WTC11 (cell line): ENCODE data around the gene ITGB1BP2. TPM values are rescaled to one million over a fixed set of nuclear protein-coding genes. Genes with fewer than 3 reads are reported as not detected.
"Not testable (repeated sequence)": the region's sequence is repeated elsewhere in the genome, so short reads cannot be mapped to it uniquely, and the experiment has no call there.

ENCODE experiments used
- ATAC-seq: fragments of 200-7000 bp; cut with Tn5 transposase; 2 replicates; pipeline ENCODE4 v1.10.0; 2021; ENCODE audit warnings: mild to moderate bottlenecking, moderate library complexity
- CTCF ChIA-PET: fragments of 300-600 bp; sonication (Branson Sonifier 250); formaldehyde crosslinking; loops from one replicate; lab custom pipeline; 2021; ENCODE audit warnings: antibody characterized with exemption; lab: Charles Lee
- POLR2A ChIA-PET: fragments of 350-600 bp; sonication (Branson Sonifier 250); formaldehyde crosslinking; loops from one replicate; lab custom pipeline; 2021; ENCODE audit warnings: antibody characterized with exemption; lab: Charles Lee
- DNase-seq: peaks from one replicate; pipeline ENCODE4 v3.0.0; 2021; ENCODE audit warnings: low spot score
- H3K27ac Mint-ChIP-seq: 2 replicates; pipeline ENCODE4 v1.8.0; 2021; ENCODE audit warnings: mixed read lengths
- H3K27me3 Mint-ChIP-seq: 2 replicates; pipeline ENCODE4 v1.8.0; 2021; ENCODE audit warnings: low read depth, mild to moderate bottlenecking, moderate library complexity, mixed read lengths
- H3K36me3 Mint-ChIP-seq: 2 replicates; pipeline ENCODE4 v1.8.0; 2021; ENCODE audit warnings: mixed read lengths
- H3K4me1 Mint-ChIP-seq: 2 replicates; pipeline ENCODE4 v1.8.0; 2022; ENCODE audit warnings: mixed read lengths
- H3K4me3 Mint-ChIP-seq: 2 replicates; pipeline ENCODE4 v1.8.0; 2021; ENCODE audit warnings: mild to moderate bottlenecking, moderate library complexity, mixed read lengths
- H3K9me3 Mint-ChIP-seq: 2 replicates; pipeline ENCODE4 v1.8.0; 2021; ENCODE audit warnings: mixed read lengths
- CBFB ChIP-seq: sonication (generic); formaldehyde crosslinking; IDR thresholded peaks from 2 replicates; pipeline ENCODE4 v1.8.1; 2022; ENCODE audit warnings: mild to moderate bottlenecking, low read depth, missing genetic modification reagents
- CREB1 ChIP-seq: sonication (generic); formaldehyde crosslinking; IDR thresholded peaks from 2 replicates; pipeline ENCODE4 v1.8.0; 2023; ENCODE audit warnings: mild to moderate bottlenecking, missing genetic modification reagents
- ELF4 ChIP-seq: sonication (generic); formaldehyde crosslinking; IDR thresholded peaks from 2 replicates; pipeline ENCODE4 v1.8.1; 2022; ENCODE audit warnings: low read depth, mild to moderate bottlenecking, moderate library complexity, missing genetic modification reagents
- ESRRA ChIP-seq: sonication (generic); formaldehyde crosslinking; IDR thresholded peaks from 2 replicates; pipeline ENCODE4 v1.8.1; 2022; ENCODE audit warnings: mild to moderate bottlenecking, missing genetic modification reagents, borderline replicate concordance
- ETV6 ChIP-seq: sonication (generic); formaldehyde crosslinking; IDR thresholded peaks from 2 replicates; pipeline ENCODE4 v1.8.1; 2022; ENCODE audit warnings: mild to moderate bottlenecking, missing genetic modification reagents
- FOXP1 ChIP-seq: sonication (generic); formaldehyde crosslinking; IDR thresholded peaks from 2 replicates; pipeline ENCODE4 v1.8.0; 2022; ENCODE audit warnings: missing genetic modification reagents, mild to moderate bottlenecking, moderate library complexity, borderline replicate concordance
- GRHL2 ChIP-seq: fragments of 250-450 bp; sonication (Bioruptor Pico); IDR thresholded peaks from 2 replicates; pipeline ENCODE4 v1.8.0; 2022; ENCODE audit warnings: mild to moderate bottlenecking, moderate library complexity; ENCODE audit not compliant: insufficient replicate concordance, severe bottlenecking
- JAZF1 ChIP-seq: fragments of 250-450 bp; sonication (Bioruptor Pico); IDR thresholded peaks from 2 replicates; pipeline ENCODE4 v1.9.0; 2021; ENCODE audit warnings: moderate library complexity, mild to moderate bottlenecking, inconsistent platforms
- RORB ChIP-seq: fragments of 250-450 bp; sonication (Bioruptor Pico); IDR thresholded peaks from 2 replicates; pipeline ENCODE4 v1.9.0; 2021; ENCODE audit warnings: mild to moderate bottlenecking
- SMAD3 ChIP-seq: sonication (generic); formaldehyde crosslinking; IDR thresholded peaks from 2 replicates; pipeline ENCODE4 v1.8.0; 2022; ENCODE audit warnings: missing genetic modification reagents, mild to moderate bottlenecking, borderline replicate concordance
- TCF7 ChIP-seq: sonication (generic); formaldehyde crosslinking; IDR thresholded peaks from 2 replicates; pipeline ENCODE4 v1.8.0; 2022; ENCODE audit warnings: mild to moderate bottlenecking, low read depth, missing genetic modification reagents, moderate library complexity
- TEAD4 ChIP-seq: sonication (generic); formaldehyde crosslinking; IDR thresholded peaks from 2 replicates; pipeline ENCODE4 v1.8.0; 2022; ENCODE audit warnings: mild to moderate bottlenecking, missing genetic modification reagents
- ZNF121 ChIP-seq: sonication (generic); formaldehyde crosslinking; IDR thresholded peaks from 2 replicates; pipeline ENCODE4 v1.8.0; 2023; ENCODE audit warnings: missing genetic modification reagents
- ZNF263 ChIP-seq: sonication (generic); formaldehyde crosslinking; IDR thresholded peaks from 2 replicates; pipeline ENCODE4 v1.8.1; 2022; ENCODE audit warnings: low read depth, mild to moderate bottlenecking, moderate library complexity, missing genetic modification reagents
- ZNF416 ChIP-seq: fragments of 250-450 bp; sonication (Bioruptor Pico); IDR thresholded peaks from 2 replicates; pipeline ENCODE4 v1.9.0; 2021; ENCODE audit warnings: mild to moderate bottlenecking, inconsistent platforms
- ZNF671 ChIP-seq: fragments of 250-450 bp; sonication (Bioruptor Pico); IDR thresholded peaks from 2 replicates; pipeline ENCODE4 v1.8.0; 2021; ENCODE audit warnings: mild to moderate bottlenecking
- total RNA-seq: library from RNA; stranded (reverse); gene quantifications from 3 replicates; pipeline ENCODE4 v1.2.3, GENCODE V29; 2021
- TF ChIP-seq, protein P1 (sequence below): fragments of 250-450 bp; sonication (Bioruptor Pico); IDR thresholded peaks from 2 replicates; pipeline ENCODE4 v1.9.0; 2021; ENCODE audit warnings: mild to moderate bottlenecking
- TF ChIP-seq, protein P2 (sequence below): sonication (generic); formaldehyde crosslinking; IDR thresholded peaks from 2 replicates; pipeline ENCODE4 v1.8.1; 2022; ENCODE audit warnings: low read depth, missing genetic modification reagents, borderline replicate concordance
- TF ChIP-seq, protein P3 (sequence below): sonication (generic); formaldehyde crosslinking; IDR thresholded peaks from 2 replicates; pipeline ENCODE4 v1.8.0; 2022; ENCODE audit warnings: mild to moderate bottlenecking, missing genetic modification reagents
- TF ChIP-seq, protein P4 (sequence below): fragments of 200-600 bp; IDR thresholded peaks from 2 replicates; pipeline ENCODE4 v1.8.0; 2022; ENCODE audit warnings: antibody characterized with exemption
- TF ChIP-seq, protein P5 (sequence below): sonication (generic); formaldehyde crosslinking; IDR thresholded peaks from 2 replicates; pipeline ENCODE4 v1.8.1; 2022; ENCODE audit warnings: mild to moderate bottlenecking, moderate library complexity, missing genetic modification reagents
- TF ChIP-seq, protein P6 (sequence below): fragments of 250-450 bp; sonication (Bioruptor Pico); IDR thresholded peaks from 2 replicates; pipeline ENCODE4 v1.8.0; 2021; ENCODE audit warnings: mild to moderate bottlenecking
- TF ChIP-seq, protein P7 (sequence below): sonication (generic); formaldehyde crosslinking; IDR thresholded peaks from 2 replicates; pipeline ENCODE4 v1.8.0; 2022; ENCODE audit warnings: mild to moderate bottlenecking, missing genetic modification reagents

Gene ITGB1BP2
- total RNA-seq, 1 experiment from 2014 or later, result 6.8 TPM

DNA sequence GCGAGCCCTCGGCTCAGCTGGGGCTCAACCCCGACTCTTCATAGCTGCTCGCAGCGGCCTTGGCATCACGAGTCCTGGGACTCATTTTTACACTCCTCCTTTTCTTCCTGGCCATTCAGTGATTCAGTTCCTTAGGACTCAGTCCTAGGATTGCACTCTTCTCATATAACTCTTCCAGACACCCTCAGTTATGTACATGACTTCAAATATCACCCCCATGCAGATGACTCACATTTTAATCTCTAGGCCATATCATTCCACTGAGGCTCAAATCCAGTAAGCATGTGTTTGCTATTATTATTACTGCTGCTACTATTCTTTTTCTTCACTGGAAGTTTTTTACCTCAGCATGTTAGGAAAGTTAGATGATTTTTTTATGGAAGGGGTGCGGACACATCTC is 14.4 kb downstream of the ITGB1BP2 start:
- ATAC-seq, result no peak
- Mint-ChIP-seq H3K9me3 (no peaks in the 10 kb centered on the region), H3K4me1 (no peaks in the 10 kb centered on the region)

DNA sequence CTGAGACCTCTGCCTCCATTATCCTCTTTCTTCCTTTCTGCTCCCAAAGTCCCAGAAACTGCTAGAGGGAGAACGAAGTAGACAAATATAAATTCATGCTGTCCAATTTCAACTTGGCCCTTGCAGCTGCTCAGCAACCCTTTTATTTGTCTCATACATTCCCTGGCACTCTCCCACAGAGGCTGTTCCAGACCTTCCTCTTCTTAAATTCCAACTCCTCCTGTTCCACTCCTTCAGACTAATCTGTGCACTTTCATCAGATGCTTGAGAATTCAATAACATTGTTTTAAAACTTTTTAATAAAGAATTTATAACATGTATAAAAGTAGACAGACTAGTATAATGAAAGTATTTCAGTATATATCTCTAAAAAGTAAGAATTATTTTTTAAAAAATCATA is 15.4 kb downstream of the ITGB1BP2 start:
- POLR2A ChIA-PET, H3K27me3 Mint-ChIP-seq, H3K4me1 Mint-ChIP-seq, CTCF ChIA-PET, H3K36me3 Mint-ChIP-seq, ATAC-seq, H3K9me3 Mint-ChIP-seq, H3K4me3 Mint-ChIP-seq, H3K27ac Mint-ChIP-seq, DNase-seq: not testable (repeated sequence)

More for the DNA sequence above, 14.4 kb downstream of the ITGB1BP2 start:
- TF ChIP-seq ESRRA (CRISPR knock-in tag), result no peak
- TF ChIP-seq, protein P1, sequence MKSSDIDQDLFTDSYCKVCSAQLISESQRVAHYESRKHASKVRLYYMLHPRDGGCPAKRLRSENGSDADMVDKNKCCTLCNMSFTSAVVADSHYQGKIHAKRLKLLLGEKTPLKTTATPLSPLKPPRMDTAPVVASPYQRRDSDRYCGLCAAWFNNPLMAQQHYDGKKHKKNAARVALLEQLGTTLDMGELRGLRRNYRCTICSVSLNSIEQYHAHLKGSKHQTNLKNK (CRISPR knock-in tag), result no peak
- no peak for TF ChIP-seq ZNF416
- TF ChIP-seq CBFB (CRISPR knock-in tag), result no peak
- TF ChIP-seq ELF4, result no peak
- TF ChIP-seq TCF7 (CRISPR knock-in tag), result no peak
- TF ChIP-seq ZNF263 (CRISPR knock-in tag), result no peak
- no peak for TF ChIP-seq SMAD3 (CRISPR knock-in tag)
- TF ChIP-seq FOXP1 (CRISPR knock-in tag), result no peak
- TF ChIP-seq, protein P2, sequence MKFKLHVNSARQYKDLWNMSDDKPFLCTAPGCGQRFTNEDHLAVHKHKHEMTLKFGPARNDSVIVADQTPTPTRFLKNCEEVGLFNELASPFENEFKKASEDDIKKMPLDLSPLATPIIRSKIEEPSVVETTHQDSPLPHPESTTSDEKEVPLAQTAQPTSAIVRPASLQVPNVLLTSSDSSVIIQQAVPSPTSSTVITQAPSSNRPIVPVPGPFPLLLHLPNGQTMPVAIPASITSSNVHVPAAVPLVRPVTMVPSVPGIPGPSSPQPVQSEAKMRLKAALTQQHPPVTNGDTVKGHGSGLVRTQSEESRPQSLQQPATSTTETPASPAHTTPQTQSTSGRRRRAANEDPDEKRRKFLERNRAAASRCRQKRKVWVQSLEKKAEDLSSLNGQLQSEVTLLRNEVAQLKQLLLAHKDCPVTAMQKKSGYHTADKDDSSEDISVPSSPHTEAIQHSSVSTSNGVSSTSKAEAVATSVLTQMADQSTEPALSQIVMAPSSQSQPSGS (CRISPR knock-in tag), result no peak
- no peak for TF ChIP-seq TEAD4 (CRISPR knock-in tag)
- no peak for TF ChIP-seq GRHL2 (CRISPR knock-in tag)
- TF ChIP-seq, protein P3, sequence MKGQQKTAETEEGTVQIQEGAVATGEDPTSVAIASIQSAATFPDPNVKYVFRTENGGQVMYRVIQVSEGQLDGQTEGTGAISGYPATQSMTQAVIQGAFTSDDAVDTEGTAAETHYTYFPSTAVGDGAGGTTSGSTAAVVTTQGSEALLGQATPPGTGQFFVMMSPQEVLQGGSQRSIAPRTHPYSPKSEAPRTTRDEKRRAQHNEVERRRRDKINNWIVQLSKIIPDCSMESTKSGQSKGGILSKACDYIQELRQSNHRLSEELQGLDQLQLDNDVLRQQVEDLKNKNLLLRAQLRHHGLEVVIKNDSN (CRISPR knock-in tag), result no peak
- CTCF ChIA-PET, result no interaction called here
- POLR2A ChIA-PET, result no interaction called here
- Mint-ChIP-seq H3K27me3 (no peaks in the 10 kb centered on the region), H3K27ac (no peak overlapping the region), H3K36me3 (peaks cover 15% of the 10 kb centered on the region), H3K4me3 (no peak overlapping the region)
- no peak for DNase-seq

DNA sequence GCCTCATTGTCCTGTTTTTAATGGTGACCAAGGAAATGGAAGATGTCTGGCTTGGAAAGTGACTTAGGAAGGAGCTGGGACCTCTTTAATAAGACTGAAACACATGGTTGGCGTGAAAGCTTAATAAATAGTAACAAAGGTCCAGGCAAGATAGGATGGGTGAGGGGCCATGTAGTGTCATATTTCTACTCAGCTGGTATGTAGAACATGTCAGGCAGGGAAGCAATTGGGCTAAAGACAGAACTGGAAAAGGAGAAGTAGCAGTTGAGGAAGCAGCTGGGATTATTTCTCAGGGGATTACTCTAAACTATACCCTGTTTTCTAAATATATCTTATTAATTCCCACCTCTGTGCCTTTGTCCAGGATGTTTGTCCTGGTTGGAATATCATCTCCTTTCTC is 18.6 kb downstream of the ITGB1BP2 start:
- no peak overlapping the region for H3K4me3 Mint-ChIP-seq
- no peak for ATAC-seq
- H3K4me1 Mint-ChIP-seq, result no peaks in the 10 kb centered on the region
- CTCF ChIA-PET, result interaction anchor here (0.7 kb wide), 1 partner anchor 30 kb away, joined by 3 read pairs; no protein-coding TSS in a partner anchor
- no peak overlapping the region for H3K27ac Mint-ChIP-seq
- no peak for DNase-seq
- H3K36me3 Mint-ChIP-seq, result peaks cover 12% of the 10 kb centered on the region
- no peaks in the 10 kb centered on the region for H3K27me3 Mint-ChIP-seq
- H3K9me3 Mint-ChIP-seq, result no peaks in the 10 kb centered on the region
- POLR2A ChIA-PET, result interaction anchor here (0.6 kb wide), 1 partner anchor 14 kb away, joined by 3 read pairs; no protein-coding TSS in a partner anchor
- TF ChIP-seq, protein P4, sequence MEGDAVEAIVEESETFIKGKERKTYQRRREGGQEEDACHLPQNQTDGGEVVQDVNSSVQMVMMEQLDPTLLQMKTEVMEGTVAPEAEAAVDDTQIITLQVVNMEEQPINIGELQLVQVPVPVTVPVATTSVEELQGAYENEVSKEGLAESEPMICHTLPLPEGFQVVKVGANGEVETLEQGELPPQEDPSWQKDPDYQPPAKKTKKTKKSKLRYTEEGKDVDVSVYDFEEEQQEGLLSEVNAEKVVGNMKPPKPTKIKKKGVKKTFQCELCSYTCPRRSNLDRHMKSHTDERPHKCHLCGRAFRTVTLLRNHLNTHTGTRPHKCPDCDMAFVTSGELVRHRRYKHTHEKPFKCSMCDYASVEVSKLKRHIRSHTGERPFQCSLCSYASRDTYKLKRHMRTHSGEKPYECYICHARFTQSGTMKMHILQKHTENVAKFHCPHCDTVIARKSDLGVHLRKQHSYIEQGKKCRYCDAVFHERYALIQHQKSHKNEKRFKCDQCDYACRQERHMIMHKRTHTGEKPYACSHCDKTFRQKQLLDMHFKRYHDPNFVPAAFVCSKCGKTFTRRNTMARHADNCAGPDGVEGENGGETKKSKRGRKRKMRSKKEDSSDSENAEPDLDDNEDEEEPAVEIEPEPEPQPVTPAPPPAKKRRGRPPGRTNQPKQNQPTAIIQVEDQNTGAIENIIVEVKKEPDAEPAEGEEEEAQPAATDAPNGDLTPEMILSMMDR, result no peak
- TF ChIP-seq ZNF671 (no peak), JAZF1 (CRISPR knock-in tag) (no peak), TEAD4 (CRISPR knock-in tag) (no peak), TCF7 (CRISPR knock-in tag) (no peak), ETV6 (no peak), CREB1 (no peak), ZNF121 (CRISPR knock-in tag) (no peak), RORB (CRISPR knock-in tag) (no peak)
- TF ChIP-seq, protein P5, sequence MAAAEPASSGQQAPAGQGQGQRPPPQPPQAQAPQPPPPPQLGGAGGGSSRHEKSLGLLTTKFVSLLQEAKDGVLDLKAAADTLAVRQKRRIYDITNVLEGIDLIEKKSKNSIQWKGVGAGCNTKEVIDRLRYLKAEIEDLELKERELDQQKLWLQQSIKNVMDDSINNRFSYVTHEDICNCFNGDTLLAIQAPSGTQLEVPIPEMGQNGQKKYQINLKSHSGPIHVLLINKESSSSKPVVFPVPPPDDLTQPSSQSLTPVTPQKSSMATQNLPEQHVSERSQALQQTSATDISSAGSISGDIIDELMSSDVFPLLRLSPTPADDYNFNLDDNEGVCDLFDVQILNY (CRISPR knock-in tag), result no peak
- TF ChIP-seq, protein P2 (CRISPR knock-in tag), result no peak
- TF ChIP-seq, protein P6, sequence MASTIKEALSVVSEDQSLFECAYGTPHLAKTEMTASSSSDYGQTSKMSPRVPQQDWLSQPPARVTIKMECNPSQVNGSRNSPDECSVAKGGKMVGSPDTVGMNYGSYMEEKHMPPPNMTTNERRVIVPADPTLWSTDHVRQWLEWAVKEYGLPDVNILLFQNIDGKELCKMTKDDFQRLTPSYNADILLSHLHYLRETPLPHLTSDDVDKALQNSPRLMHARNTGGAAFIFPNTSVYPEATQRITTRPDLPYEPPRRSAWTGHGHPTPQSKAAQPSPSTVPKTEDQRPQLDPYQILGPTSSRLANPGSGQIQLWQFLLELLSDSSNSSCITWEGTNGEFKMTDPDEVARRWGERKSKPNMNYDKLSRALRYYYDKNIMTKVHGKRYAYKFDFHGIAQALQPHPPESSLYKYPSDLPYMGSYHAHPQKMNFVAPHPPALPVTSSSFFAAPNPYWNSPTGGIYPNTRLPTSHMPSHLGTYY (CRISPR knock-in tag), result no peak
- TF ChIP-seq, protein P7, sequence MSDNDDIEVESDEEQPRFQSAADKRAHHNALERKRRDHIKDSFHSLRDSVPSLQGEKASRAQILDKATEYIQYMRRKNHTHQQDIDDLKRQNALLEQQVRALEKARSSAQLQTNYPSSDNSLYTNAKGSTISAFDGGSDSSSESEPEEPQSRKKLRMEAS (CRISPR knock-in tag), result no peak
